Measurements from ENCODE around the gene STARD9.
"Not testable (repeated sequence)": the region's sequence is repeated elsewhere in the genome, so short reads cannot be mapped to it uniquely, and the experiment has no call there.

Gene STARD9

GRCh38 chr15:42623951-42624350 lies 48.5 kb downstream of the STARD9 start:
- in situ Hi-C loops (cut with MboI; ENCODE audit: low sequenced_read_pairs), result no loop called here

DNA sequence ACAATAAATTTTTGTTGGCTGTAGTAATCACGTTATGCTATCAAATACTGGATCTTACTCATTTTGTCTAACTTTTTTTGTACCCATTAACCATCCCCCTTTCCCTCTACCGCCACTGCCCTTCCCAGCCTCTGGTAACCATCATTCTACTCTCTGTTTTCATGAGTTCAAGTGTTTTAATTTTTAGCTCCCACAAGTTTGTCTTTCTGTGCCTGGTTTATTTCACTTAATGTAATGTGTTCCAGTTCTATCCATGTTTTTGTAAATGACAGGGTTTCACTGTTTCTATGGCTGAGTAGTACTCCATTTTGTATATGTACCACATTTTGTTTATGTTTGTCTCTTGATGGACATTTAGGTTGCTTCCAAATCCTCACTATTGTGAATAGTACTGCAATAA lies 52.1 kb downstream of the STARD9 start:
- in situ Hi-C loops (cut with MboI; ENCODE audit: low sequenced_read_pairs), result no loop called here

DNA sequence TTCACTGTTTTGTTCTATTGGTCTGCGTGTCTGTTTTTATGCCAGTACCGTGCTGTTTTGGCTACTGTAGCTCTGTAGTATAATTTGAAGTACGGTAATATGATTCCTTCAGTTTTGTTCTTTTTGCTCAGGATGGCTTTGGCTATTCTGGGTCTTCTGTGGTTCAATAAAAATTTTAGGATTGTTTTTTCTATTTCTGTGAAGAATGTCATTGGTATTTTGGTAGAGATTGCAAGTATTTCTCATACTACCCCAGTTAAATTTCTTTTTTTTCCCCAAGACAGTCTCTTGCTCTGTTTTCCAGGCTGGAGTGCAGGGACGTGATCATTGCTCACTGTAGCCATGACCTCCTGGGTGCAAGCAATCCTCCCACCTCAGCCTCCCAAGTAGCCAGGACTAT lies 53.4 kb downstream of the STARD9 start:
- in situ Hi-C loops (cut with MboI; ENCODE audit: low sequenced_read_pairs), result no loop called here

- in situ Hi-C loops (cut with MboI; ENCODE audit: low sequenced_read_pairs), result no loop called here
Observed at GRCh38 chr15:42632105-42632675, 56.8 kb downstream of the STARD9 start.

- in situ Hi-C loops (cut with MboI; ENCODE audit: low sequenced_read_pairs), result no loop called here
Observed at GRCh38 chr15:42640109-42640508, 64.7 kb downstream of the STARD9 start.

DNA sequence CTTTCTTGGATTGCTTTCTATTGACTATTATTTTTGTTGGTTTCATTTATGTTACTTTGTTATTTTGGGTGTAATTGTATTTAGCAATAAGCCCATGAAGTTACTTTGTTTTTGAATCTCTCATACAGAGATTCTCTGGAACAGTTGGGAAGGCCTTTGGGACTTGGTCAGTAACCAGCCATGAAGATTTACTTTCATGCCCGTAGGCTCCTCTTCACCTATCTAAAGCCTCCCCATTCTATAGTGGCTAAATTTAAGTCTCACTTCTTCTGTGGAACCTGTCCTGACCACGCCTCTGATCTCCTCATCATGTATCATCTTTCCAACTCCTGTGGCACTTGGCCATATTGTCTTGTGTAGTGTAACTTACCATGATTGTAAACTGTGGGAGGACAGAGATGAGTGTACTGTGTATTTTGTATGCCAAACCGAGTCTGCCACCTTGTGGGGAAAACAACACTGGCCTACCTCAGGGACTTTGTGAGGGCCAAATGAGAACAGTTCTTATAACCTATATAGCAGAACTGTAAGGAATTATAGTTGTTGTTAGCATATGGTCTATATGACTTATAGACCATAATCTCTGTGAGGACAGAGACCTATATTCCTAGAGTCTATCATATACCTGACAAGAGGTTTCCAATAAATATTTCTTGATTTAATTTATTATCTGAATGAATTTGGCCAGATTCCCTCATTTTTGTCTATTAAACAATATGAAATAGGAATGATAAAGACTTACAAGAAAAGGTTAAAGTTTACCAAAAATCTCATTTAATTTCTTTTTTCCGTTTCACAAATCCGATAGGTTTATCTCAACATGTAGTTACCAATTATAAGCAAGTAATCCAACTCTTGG lies 75.0 kb downstream of the STARD9 start:
- in situ Hi-C loops (cut with MboI; ENCODE audit: low sequenced_read_pairs), result no loop called here

DNA sequence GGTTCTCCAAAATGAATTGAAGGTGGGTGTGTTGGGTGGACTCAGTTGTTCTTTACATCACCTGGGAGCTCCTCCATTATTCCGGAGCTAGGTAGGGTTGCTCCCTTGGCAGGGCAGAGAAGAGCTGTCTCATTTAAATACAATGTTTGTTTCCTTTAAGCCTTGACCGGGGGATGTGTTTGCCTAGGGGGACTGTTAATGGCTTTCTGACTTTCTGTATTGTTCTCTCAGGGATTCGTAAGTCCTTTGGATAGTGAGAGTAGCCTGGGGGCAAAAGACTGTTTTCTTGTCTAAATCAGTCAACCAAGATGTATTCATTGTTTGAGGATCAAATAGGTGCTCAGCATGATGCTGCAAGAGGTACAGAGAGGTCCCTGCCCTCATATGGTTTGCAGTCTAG lies 90.4 kb downstream of the STARD9 start:
- in situ Hi-C loops (cut with MboI; ENCODE audit: low sequenced_read_pairs), result no loop called here

- in situ Hi-C loops (cut with MboI; ENCODE audit: low sequenced_read_pairs), result no loop called here
Observed at GRCh38 chr15:42667855-42668254, 92.4 kb downstream of the STARD9 start.

DNA sequence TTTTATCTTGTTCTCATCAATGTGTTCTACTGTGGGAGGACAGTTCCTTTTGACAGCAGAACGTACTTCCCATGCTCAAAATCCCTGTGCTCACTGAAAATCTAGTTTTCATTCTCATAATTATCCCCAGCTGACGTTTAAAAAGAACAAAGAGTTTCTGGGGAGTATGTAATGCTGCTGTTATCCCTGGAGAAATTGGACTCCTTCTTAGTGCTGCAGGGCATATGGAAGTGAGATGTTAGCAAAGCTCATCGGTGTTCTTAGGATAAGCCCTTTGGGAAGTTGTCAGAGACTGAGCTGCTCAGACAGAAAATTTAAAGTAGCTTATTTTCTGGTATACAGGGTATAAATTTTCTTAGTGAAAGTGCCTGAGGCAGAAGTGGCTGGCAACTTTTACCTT lies 95.0 kb downstream of the STARD9 start:
- in situ Hi-C loops (cut with MboI; ENCODE audit: low sequenced_read_pairs), result no loop called here

- in situ Hi-C loops (cut with MboI; ENCODE audit: low sequenced_read_pairs), result no loop called here
Observed at GRCh38 chr15:42672444-42672843, 97.0 kb downstream of the STARD9 start.

DNA sequence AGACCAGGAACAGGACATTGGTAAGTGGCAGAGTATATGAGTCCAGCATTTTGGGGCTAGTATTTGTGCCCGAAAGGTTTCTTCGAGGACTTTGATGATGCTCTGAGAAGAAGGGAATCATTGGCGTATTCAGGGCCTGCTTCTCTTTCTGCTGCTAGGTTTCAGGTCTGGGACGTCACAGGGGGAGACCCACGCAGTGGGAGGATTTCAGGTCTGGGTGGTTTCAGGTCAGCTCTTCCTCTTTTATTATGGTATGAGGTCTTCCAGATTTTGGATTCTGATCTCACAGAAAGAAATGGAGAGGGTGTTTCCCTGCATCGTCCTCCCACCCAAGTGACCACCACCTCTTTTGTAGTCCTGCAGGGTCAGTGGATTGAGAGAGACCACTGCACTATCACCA lies 99.1 kb downstream of the STARD9 start:
- in situ Hi-C loops (cut with MboI; ENCODE audit: low sequenced_read_pairs), result no loop called here

DNA sequence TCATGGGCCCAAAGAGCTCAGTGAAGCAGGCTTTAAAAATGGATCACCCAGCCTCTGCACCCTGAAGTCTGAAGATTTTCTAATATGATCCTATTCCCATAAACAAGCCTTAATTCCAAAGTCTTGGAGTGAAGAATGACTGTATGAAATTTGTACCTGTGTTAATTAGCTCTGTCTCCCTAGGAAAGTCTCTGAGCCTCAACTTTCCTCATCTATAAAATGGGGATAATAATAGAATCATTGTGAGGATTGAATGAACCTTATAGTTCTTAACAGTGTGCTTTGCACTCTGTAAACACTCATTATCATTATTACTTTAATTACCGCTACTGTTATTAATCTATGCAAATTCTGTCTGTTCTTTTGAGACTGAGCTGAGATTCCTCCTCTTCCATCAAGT lies 99.6 kb downstream of the STARD9 start:
- in situ Hi-C loops (cut with MboI; ENCODE audit: low sequenced_read_pairs), result no loop called here

DNA sequence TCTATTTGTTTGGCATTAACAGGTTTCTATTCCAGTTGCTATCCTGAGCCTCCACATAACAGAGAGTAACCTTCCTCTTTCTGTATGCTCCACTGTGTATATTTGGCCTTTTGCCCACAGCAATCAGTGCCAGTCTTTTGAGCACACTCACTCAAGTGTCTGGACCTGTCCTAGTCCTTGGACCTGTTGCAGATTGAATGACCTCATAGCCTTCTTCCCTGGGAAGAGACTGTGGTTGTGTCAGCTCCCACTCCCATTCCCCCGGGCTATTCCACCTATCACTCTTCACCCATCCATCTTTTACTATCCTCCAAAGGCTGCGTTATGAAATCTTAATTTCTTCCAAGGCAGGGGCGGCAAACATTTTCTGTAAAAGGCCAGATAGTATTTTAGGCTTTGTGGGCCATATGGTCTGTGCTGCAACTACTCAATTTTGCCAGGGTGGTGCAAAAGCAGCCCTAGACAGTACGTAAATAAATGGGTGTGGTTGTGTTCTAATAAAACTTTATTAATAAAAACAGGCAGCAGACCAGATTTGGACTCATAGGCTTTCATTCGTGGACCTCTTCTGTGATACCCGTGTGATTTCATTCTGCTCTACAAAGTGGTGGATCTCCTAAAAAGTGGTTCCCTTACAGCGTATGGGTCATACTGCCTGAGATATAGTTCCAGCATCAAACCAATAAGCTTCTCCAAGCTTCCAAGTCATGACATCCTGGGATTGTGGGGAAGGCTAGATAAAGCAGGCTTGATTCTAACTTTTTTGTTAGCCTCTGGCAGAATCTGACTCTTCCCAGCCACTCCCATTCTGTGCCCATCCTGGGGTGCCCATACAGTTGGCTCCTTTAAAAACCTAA lies 104.1 kb downstream of the STARD9 start:
- in situ Hi-C loops (cut with MboI; ENCODE audit: low sequenced_read_pairs), result no loop called here

DNA sequence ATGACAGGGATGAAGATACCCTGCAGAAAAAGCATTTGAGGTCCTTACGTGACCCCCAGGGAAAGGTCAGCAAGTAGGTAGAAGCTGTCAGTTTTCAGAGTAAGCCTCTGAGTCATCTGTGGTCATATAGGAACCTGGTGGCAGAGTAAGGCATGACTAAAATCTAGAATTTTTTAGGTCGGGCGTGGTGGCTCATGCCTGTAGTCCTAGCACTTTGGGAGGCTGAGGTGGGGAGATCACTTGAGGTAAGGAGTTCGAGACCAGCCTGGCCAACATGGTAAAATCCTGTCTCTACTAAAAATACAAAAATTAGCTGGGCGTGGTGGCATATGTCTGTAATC lies 104.7 kb downstream of the STARD9 start:
- in situ Hi-C loops (cut with MboI; ENCODE audit: low sequenced_read_pairs), result not testable (repeated sequence)

GRCh38 chr15:42681119-42681518 lies 105.7 kb downstream of the STARD9 start:
- in situ Hi-C loops (cut with MboI; ENCODE audit: low sequenced_read_pairs), result no loop called here

DNA sequence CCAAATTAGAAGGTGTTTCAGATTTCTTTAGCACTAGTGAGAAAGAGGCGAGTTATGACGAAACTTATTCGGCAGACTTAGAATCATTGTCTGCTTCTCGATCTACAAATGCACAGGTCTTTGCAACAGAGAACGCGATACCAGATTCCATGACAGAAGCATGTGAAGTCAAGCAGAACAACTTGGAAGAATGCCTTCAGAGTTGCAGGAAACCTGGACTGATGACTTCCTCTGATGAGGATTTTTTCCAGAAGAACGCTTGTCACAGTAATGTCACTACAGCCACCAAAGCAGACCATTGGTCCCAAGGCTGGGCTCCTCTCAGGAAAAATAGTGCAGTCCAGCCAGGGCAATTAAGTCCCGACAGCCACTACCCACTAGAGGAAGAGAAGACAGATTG lies 110.9 kb downstream of the STARD9 start:
- in situ Hi-C loops (cut with MboI; ENCODE audit: low sequenced_read_pairs), result no loop called here

- in situ Hi-C loops (cut with MboI; ENCODE audit: low sequenced_read_pairs), result no loop called here
Observed at GRCh38 chr15:42687740-42688139, 112.3 kb downstream of the STARD9 start.

GRCh38 chr15:42688301-42688700 lies 112.9 kb downstream of the STARD9 start:
- in situ Hi-C loops (cut with MboI; ENCODE audit: low sequenced_read_pairs), result no loop called here

DNA sequence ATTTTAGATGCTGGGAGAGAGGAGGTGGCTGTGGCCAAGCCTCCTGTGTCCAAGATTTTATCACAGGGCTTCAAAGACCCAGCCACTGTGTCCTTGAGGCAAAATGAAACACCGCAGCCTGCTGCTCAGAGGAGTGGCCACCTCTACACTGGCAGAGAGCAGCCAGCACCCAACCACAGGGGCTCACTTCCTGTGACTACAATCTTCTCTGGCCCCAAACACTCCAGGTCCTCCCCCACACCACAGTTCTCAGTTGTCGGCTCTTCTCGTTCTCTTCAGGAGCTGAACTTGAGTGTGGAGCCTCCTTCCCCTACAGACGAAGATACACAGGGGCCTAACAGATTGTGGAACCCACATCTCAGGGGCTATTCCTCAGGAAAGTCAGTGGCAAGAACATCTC lies 115.9 kb downstream of the STARD9 start:
- in situ Hi-C loops (cut with MboI; ENCODE audit: low sequenced_read_pairs), result loop anchor here (10.0 kb wide), 1 partner anchor 593 kb away; no protein-coding TSS in a partner anchor

- in situ Hi-C loops (cut with MboI; ENCODE audit: low sequenced_read_pairs), result loop anchor here (10.0 kb wide), 1 partner anchor 593 kb away; no protein-coding TSS in a partner anchor
Observed at GRCh38 chr15:42691770-42692169, 116.4 kb downstream of the STARD9 start.

- in situ Hi-C loops (cut with MboI; ENCODE audit: low sequenced_read_pairs), result loop anchor here (10.0 kb wide), 1 partner anchor 592 kb away; no protein-coding TSS in a partner anchor
Observed at GRCh38 chr15:42692536-42692935, 117.1 kb downstream of the STARD9 start.
